Breast epithelium (tissue), 4 donors: ENCODE data around the gene PIRT. TPM values are rescaled to one million over a fixed set of nuclear protein-coding genes. Genes with fewer than 3 reads are reported as not detected.

ENCODE experiments used
- DNase-seq, 2 donors: peaks; one replicate each; pipeline ENCODE4 v3.0.0-alpha.2; 2019; ENCODE audit warnings: low spot score in 2 of 2
- H3K27ac ChIP-seq, 2 donors: fragments of 200-600 bp; sonication (generic) in 1 of 2; one replicate each; pipeline ENCODE4 v1.5.1; 2016 to 2019; ENCODE audit warnings: mild to moderate bottlenecking in 1 of 2
- H3K27me3 ChIP-seq, 2 donors: fragments of 200-600 bp; sonication (generic) in 1 of 2; one replicate each; pipeline versions ENCODE4 v1.5.1 to v1.6.0; 2017 to 2019; ENCODE audit warnings: control low read depth in 1 of 2, mild to moderate bottlenecking in 1 of 2
- H3K36me3 ChIP-seq: fragments of 200-600 bp; one replicate; pipeline ENCODE4 v1.5.1; 2019
- H3K4me1 ChIP-seq, 2 donors: fragments of 200-600 bp; sonication (generic); one replicate each; pipeline ENCODE4 v1.5.1; 2016 to 2019; ENCODE audit warnings: control low read depth in 1 of 2
- H3K4me3 ChIP-seq, 3 donors: fragments of 200-600 bp; sonication (generic); 1 replicate in 2 of 3; 2 replicates in 1 of 3; pipeline ENCODE4 v1.5.1; 2016 to 2019; ENCODE audit warnings: mild to moderate bottlenecking in 3 of 3, moderate library complexity in 2 of 3
- H3K9me3 ChIP-seq, 2 donors: fragments of 200-600 bp; sonication (generic) in 1 of 2; one replicate each; pipeline ENCODE4 v1.5.1; 2016 to 2019; ENCODE audit warnings: control low read depth in 1 of 2
- CTCF ChIP-seq, 3 donors: fragments of 450-650 bp; IDR thresholded peaks; one replicate each; pipeline ENCODE4 v1.5.1; 2016 to 2017; ENCODE audit warnings: antibody characterized with exemption in 3 of 3, mild to moderate bottlenecking in 3 of 3, moderate library complexity in 3 of 3
- POLR2A ChIP-seq: fragments of 450-650 bp; IDR thresholded peaks from one replicate; pipeline ENCODE4 v1.6.1; 2016; ENCODE audit warnings: antibody characterized with exemption, mild to moderate bottlenecking, moderate library complexity
- POLR2AphosphoS5 ChIP-seq, 3 donors: sonication (generic); formaldehyde crosslinking; IDR thresholded peaks; one replicate each; pipeline ENCODE4 v1.6.1; 2017; ENCODE audit warnings: antibody characterized with exemption in 3 of 3
- intact Hi-C: fragments of 100-400 bp; cut with DNase I; formaldehyde crosslinking; loops from one replicate; pipeline ENCODE4 v1.15.1; 2023; ENCODE audit warnings: low total_unique reads
- total RNA-seq, 3 donors: library from RNA; depleted of rRNA; stranded (reverse); fragments of >200 nt; gene quantifications; one replicate each; pipeline ENCODE4 v1.1.0, GENCODE V29; 2016

The PIRT gene
- total RNA-seq, 3 donors from 2014 or later = under 0.01 TPM; not detected in 2

GRCh38 chr17:10792151-10792550, 45.7 kb downstream of the PIRT start:
- TF ChIP-seq CTCF (IDR thresholded peaks at IDR 0.05) (no peak), POLR2AphosphoS5 (IDR thresholded peaks at IDR 0.05) (peak in 1 of 3 donors; percentile 20), POLR2A (no peak)
- H3K9me3 ChIP-seq = no peaks in the 10 kb centered on the region
- H3K36me3 ChIP-seq = no peaks in the 10 kb centered on the region
- no peak overlapping the region for H3K4me3 ChIP-seq
- intact Hi-C loops = no loop called here
- peaks cover 12 to 32% of the 10 kb centered on the region in 2 donors for H3K4me1 ChIP-seq
- no peaks in the 10 kb centered on the region for H3K27me3 ChIP-seq
- H3K27ac ChIP-seq = peak overlapping the region; percentile 68 to 91
- DNase-seq = peak; percentile 60 to 75

- Histone ChIP-seq H3K9me3 (no peaks in the 10 kb centered on the region), H3K27me3 (no peaks in the 10 kb centered on the region), H3K4me3 (no peak overlapping the region), H3K36me3 (no peaks in the 10 kb centered on the region), H3K4me1 (peaks cover 12 to 32% of the 10 kb centered on the region in 2 donors), H3K27ac (peak overlapping the region; percentile 68 to 91)
- intact Hi-C loops = no loop called here
- DNase-seq = peak in 1 of 2 donors; percentile 67
- peak in 2 of 3 donors; percentile 57 to 61 for TF ChIP-seq POLR2AphosphoS5 (IDR thresholded peaks at IDR 0.05)
- no peak for TF ChIP-seq POLR2A
- no peak for TF ChIP-seq CTCF (IDR thresholded peaks at IDR 0.05)
Measured at GRCh38 chr17:10790491-10791401, 47.1 kb downstream of the PIRT start.

GRCh38 chr17:10789694-10790271, 48.1 kb downstream of the PIRT start:
- Histone ChIP-seq H3K27me3 (no peaks in the 10 kb centered on the region), H3K4me1 (peaks cover 12 to 32% of the 10 kb centered on the region in 2 donors), H3K27ac (peak overlapping the region; percentile 68 to 91), H3K4me3 (no peak overlapping the region), H3K9me3 (no peaks in the 10 kb centered on the region), H3K36me3 (no peaks in the 10 kb centered on the region)
- no peak for TF ChIP-seq POLR2AphosphoS5 (IDR thresholded peaks at IDR 0.05)
- intact Hi-C loops = no loop called here
- no peak for DNase-seq

GRCh38 chr17:10787306-10788045, 50.4 kb downstream of the PIRT start:
- intact Hi-C loops = no loop called here
- no peak for TF ChIP-seq POLR2A
- TF ChIP-seq POLR2AphosphoS5 (IDR thresholded peaks at IDR 0.05) = no peak
- no peak for TF ChIP-seq CTCF (IDR thresholded peaks at IDR 0.05)
- H3K4me3 ChIP-seq = no peak overlapping the region
- H3K4me1 ChIP-seq = peaks cover 12 to 20% of the 10 kb centered on the region in 2 donors
- H3K27me3 ChIP-seq = no peaks in the 10 kb centered on the region
- no peak for DNase-seq
- no peaks in the 10 kb centered on the region for H3K36me3 ChIP-seq
- H3K9me3 ChIP-seq = peaks cover 0 to 4% of the 10 kb centered on the region in 2 donors
- H3K27ac ChIP-seq = no peak overlapping the region

- no peak for TF ChIP-seq POLR2A
- intact Hi-C loops = no loop called here
- peaks cover 8 to 12% of the 10 kb centered on the region in 2 donors for H3K4me1 ChIP-seq
- H3K27ac ChIP-seq = no peak overlapping the region
- H3K4me3 ChIP-seq = no peak overlapping the region
- H3K27me3 ChIP-seq = no peaks in the 10 kb centered on the region
- DNase-seq = no peak
- peaks cover 0 to 4% of the 10 kb centered on the region in 2 donors for H3K9me3 ChIP-seq
- H3K36me3 ChIP-seq = no peaks in the 10 kb centered on the region
Measured at GRCh38 chr17:10785295-10785694, 52.6 kb downstream of the PIRT start.
